PC-9 (cell line): ENCODE results near the gene TRAF1.

Experiments used
- EZH2 ChIP-seq: fragments of 200-600 bp; sonication (generic); IDR thresholded peaks from 2 replicates; pipeline ENCODE4 v1.8.0; 2017; ENCODE audit warnings: antibody characterized with exemption, low read depth
- TF ChIP-seq, protein P1 (sequence below): fragments of 200-600 bp; sonication (generic); conservative IDR thresholded peaks from 2 replicates; pipeline ENCODE4 v1.6.1; 2017; ENCODE audit warnings: mixed run types, antibody characterized with exemption, mild to moderate bottlenecking, moderate library complexity

DNA sequence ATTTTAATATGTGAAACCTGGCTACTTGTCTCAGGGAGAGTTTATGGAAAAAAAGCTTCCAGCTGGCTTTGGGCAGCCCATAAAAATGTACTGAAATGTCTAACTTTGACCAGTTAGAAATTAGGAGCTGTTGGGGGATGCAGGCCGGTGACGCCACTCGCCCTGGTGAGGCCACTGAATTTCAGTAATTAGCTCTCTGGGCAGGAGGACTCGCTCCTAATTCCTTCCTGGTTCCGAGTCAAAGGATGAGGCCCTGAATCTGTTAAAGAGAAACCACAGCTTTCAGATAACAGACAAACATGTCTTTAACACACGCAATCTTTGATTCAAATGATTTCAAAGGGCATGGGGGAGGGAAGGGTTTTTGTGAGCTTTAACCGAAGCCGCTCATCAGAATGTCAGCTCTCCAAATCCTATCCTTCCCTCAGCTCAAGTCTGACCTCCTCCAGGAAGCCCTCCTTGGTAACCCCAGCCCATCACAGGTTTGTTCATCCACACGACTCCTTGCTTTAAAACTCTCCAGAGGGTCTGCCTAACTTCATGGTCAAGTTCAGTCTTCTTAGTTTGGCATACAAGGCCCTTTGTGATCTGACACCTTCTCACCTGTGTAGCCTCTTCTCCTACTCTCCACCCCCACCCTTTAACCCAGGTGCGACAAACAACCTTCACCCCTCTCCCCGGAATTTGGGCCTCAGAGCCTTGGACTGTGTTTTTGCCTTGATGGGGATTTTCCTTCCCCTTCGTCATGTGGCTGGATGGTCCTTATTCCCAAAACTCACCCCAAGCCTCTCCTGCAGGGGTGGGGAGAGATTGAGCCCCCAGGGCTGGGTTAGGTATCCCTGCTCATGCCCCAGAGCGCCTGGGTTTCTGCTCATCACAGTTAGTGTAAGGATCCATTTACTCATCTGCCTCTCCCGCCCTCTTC, 36.0 kb downstream of the TRAF1 start:
- TF ChIP-seq, protein P1, sequence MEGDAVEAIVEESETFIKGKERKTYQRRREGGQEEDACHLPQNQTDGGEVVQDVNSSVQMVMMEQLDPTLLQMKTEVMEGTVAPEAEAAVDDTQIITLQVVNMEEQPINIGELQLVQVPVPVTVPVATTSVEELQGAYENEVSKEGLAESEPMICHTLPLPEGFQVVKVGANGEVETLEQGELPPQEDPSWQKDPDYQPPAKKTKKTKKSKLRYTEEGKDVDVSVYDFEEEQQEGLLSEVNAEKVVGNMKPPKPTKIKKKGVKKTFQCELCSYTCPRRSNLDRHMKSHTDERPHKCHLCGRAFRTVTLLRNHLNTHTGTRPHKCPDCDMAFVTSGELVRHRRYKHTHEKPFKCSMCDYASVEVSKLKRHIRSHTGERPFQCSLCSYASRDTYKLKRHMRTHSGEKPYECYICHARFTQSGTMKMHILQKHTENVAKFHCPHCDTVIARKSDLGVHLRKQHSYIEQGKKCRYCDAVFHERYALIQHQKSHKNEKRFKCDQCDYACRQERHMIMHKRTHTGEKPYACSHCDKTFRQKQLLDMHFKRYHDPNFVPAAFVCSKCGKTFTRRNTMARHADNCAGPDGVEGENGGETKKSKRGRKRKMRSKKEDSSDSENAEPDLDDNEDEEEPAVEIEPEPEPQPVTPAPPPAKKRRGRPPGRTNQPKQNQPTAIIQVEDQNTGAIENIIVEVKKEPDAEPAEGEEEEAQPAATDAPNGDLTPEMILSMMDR: no peak
- TF ChIP-seq EZH2: no peak
